SK-N-SH (cell line): ENCODE results near the gene PTPN9. TPM values are rescaled to one million over a fixed set of nuclear protein-coding genes. Genes with fewer than 3 reads are reported as not detected.

Source experiments
- CTCF ChIA-PET: fragments of 300-600, 350-600 bp; formaldehyde crosslinking; extraction: SDS; loops from one replicate; lab custom pipeline; 2021; lab: Yijun Ruan, JAX
- POLR2A ChIA-PET: fragments of 350-600 bp; sonication (Branson Sonifier 250); formaldehyde crosslinking; extraction: SDS; loops from one replicate; lab custom pipeline; 2020; ENCODE audit warnings: antibody characterized with exemption, inconsistent platforms; lab: Yijun Ruan, JAX
- DNase-seq: peaks from one replicate; pipeline ENCODE4 v3.0.0; 2012
- H2AFZ ChIP-seq: fragments of 200-600 bp; sonication (generic); 2 replicates; pipeline ENCODE4 v1.8.1; 2016; ENCODE audit warnings: antibody characterized with exemption, mild to moderate bottlenecking, low read depth
- H3F3A ChIP-seq: fragments of 200-600 bp; sonication (generic); replicated peaks from 2 replicates; pipeline ENCODE3; 2016; ENCODE audit warnings: antibody characterized with exemption, mild to moderate bottlenecking; ENCODE audit not compliant: insufficient read depth
- H3K27ac ChIP-seq, 2 experiments: fragments of 200-500 bp in 1 of 2; fragments of 200-600 bp in 1 of 2; sonication (Bioruptor generic) in 1 of 2; sonication (generic), shearing (Covaris generic) in 1 of 2; 2 replicates each; pipeline versions ENCODE4 v1.5.1 to v1.6.1; 2014 to 2016; ENCODE audit warnings: low read depth in 2 of 2, inconsistent platforms in 1 of 2, low read length in 1 of 2, mild to moderate bottlenecking in 1 of 2, mixed read lengths in 1 of 2
- H3K27me3 ChIP-seq: fragments of 200-600 bp; sonication (generic), shearing (Covaris generic); 2 replicates; pipeline ENCODE4 v1.6.1; 2016; ENCODE audit warnings: mixed run types; ENCODE audit not compliant: insufficient read depth
- H3K36me3 ChIP-seq, 2 experiments: fragments of 200-500 bp in 1 of 2; fragments of 200-600 bp in 1 of 2; sonication (Bioruptor generic) in 1 of 2; sonication (generic) in 1 of 2; replicated peaks in 1 of 2; 2 replicates each; pipeline versions ENCODE3 to v1.5.1; 2014 to 2016; ENCODE audit warnings: low read length in 1 of 2, mild to moderate bottlenecking in 1 of 2; ENCODE audit not compliant: insufficient read depth in 2 of 2, control insufficient read depth in 1 of 2
- H3K4me1 ChIP-seq, 2 experiments: fragments of 200-500 bp in 1 of 2; fragments of 200-600 bp in 1 of 2; sonication (Bioruptor generic) in 1 of 2; sonication (generic), shearing (Covaris generic) in 1 of 2; 2 replicates each; pipeline versions ENCODE4 v1.5.1 to v1.6.1; 2014 to 2016; ENCODE audit warnings: low read depth in 1 of 2, low read length in 1 of 2, mixed run types in 1 of 2; ENCODE audit not compliant: insufficient read depth in 2 of 2, control insufficient read depth in 1 of 2
- H3K4me2 ChIP-seq: fragments of 200-600 bp; sonication (generic), shearing (Covaris generic); 2 replicates; pipeline ENCODE4 v1.6.1; 2017; ENCODE audit warnings: mixed run types
- H3K4me3 ChIP-seq, 2 experiments: fragments of 200-500 bp in 1 of 2; fragments of 200-600 bp in 1 of 2; sonication (Bioruptor generic) in 1 of 2; sonication (generic), shearing (Covaris generic) in 1 of 2; 2 replicates each; pipeline versions ENCODE4 v1.5.1 to v1.8.1; 2014 to 2016; ENCODE audit warnings: low read depth in 2 of 2, inconsistent platforms in 1 of 2, low read length in 1 of 2, mild to moderate bottlenecking in 1 of 2, mixed read lengths in 1 of 2, moderate library complexity in 1 of 2
- H3K79me2 ChIP-seq: fragments of 200-600 bp; sonication (generic); 2 replicates; pipeline ENCODE4 v1.8.1; 2017; ENCODE audit warnings: mild to moderate bottlenecking; ENCODE audit not compliant: insufficient read depth
- H3K9ac ChIP-seq: fragments of 200-600 bp; sonication (generic); 2 replicates; pipeline ENCODE4 v1.6.1; 2017; ENCODE audit warnings: mixed run types
- H3K9me2 ChIP-seq: fragments of 200-600 bp; sonication (generic); 2 replicates; pipeline ENCODE4 v1.6.1; 2017; ENCODE audit warnings: mixed run types
- H3K9me3 ChIP-seq: fragments of 200-600 bp; sonication (generic); 2 replicates; pipeline ENCODE4 v1.6.1; 2017; ENCODE audit warnings: mixed run types, mild to moderate bottlenecking, moderate library complexity
- H4K20me1 ChIP-seq: fragments of 200-600 bp; sonication (generic); 2 replicates; pipeline ENCODE4 v1.6.1; 2017; ENCODE audit warnings: mild to moderate bottlenecking, mixed run types; ENCODE audit not compliant: insufficient read depth
- CTCF ChIP-seq: fragments of 200-600 bp; sonication (generic); IDR thresholded peaks from 2 replicates; pipeline ENCODE4 v1.6.1; 2017; ENCODE audit warnings: antibody characterized with exemption, mild to moderate bottlenecking, moderate library complexity
- EZH2phosphoT487 ChIP-seq: fragments of 200-600 bp; sonication (generic); IDR thresholded peaks from 2 replicates; pipeline ENCODE4 v1.6.1; 2017; ENCODE audit warnings: low read depth, mixed run types, mild to moderate bottlenecking, antibody characterized with exemption, moderate library complexity, borderline replicate concordance
- GATA2 ChIP-seq: sonication (generic); formaldehyde crosslinking; IDR thresholded peaks from 2 replicates; pipeline ENCODE4 v1.5.0; 2020; ENCODE audit warnings: mild to moderate bottlenecking, missing genetic modification reagents
- IRF3 ChIP-seq: fragments of 150-350 bp; IDR thresholded peaks from 2 replicates; pipeline ENCODE4 v1.6.1; 2016; ENCODE audit warnings: mild to moderate bottlenecking, low read depth, low read length
- MEF2A ChIP-seq: IDR thresholded peaks from 2 replicates; pipeline ENCODE4 v1.4.0; 2012; ENCODE audit warnings: low read depth, borderline replicate concordance
- NFIC ChIP-seq: IDR thresholded peaks from 2 replicates; pipeline ENCODE4 v1.4.0; 2012; ENCODE audit warnings: borderline replicate concordance
- POLR2AphosphoS5 ChIP-seq: IDR thresholded peaks from 2 replicates; pipeline ENCODE4 v1.6.1; 2012; ENCODE audit warnings: low read depth, low read length
- RAD21 ChIP-seq: IDR thresholded peaks from 2 replicates; pipeline ENCODE4 v1.6.1; 2012; ENCODE audit warnings: mild to moderate bottlenecking, low read length
- RFX5 ChIP-seq: IDR thresholded peaks from 2 replicates; pipeline ENCODE4 v1.6.1; 2012; ENCODE audit warnings: mild to moderate bottlenecking, improper control_type of control experiment, low read length
- SIN3A ChIP-seq: IDR thresholded peaks from 2 replicates; pipeline ENCODE4 v1.6.1; 2012; ENCODE audit warnings: low read depth, mild to moderate bottlenecking, low read length, moderate library complexity, borderline replicate concordance
- SMC3 ChIP-seq: IDR thresholded peaks from 2 replicates; pipeline ENCODE4 v1.6.1; 2012; ENCODE audit warnings: low read depth, low read length, improper control_type of control experiment
- YY1 ChIP-seq: IDR thresholded peaks from 2 replicates; pipeline ENCODE4 v1.4.0; 2012; ENCODE audit warnings: low read depth, mild to moderate bottlenecking
- WGBS: methylation state at CpG from one replicate; pipeline ENCODE4 v1.1.6; 2017; ENCODE audit warnings: low lambda C conversion rate; 5-methylcytosine and 5-hydroxymethylcytosine counted together
- polyA plus RNA-seq, 3 experiments: library from polyadenylated mRNA; depleted of rRNA; stranded (reverse); fragments of >200 nt; gene quantifications; 2 replicates each; pipeline ENCODE4 v1.2.3, GENCODE V29; 2012
- TF ChIP-seq, protein P1 (sequence below): IDR thresholded peaks from 2 replicates; pipeline ENCODE4; 2012

PTPN9 gene
- polyA plus RNA-seq, 1 of the 3 experiments (the other 2 are of a cell fraction), result 25.9 TPM

GRCh38 chr15:75577401-75578172 lies 1.5 kb downstream of the PTPN9 start:
- ChIA-PET CTCF (interaction anchor here (0.9 to 3.1 kb wide), 6 partner anchors 11 to 224 kb away, joined by 3 to 11 read pairs (median 4); partner anchors contain the start of genes MAN2C1 and SNX33), POLR2A (no interaction called here)
- Histone ChIP-seq H3K9me2 (no peaks in the 10 kb centered on the region), H3K9me3 (no peaks in the 10 kb centered on the region), H2AFZ (0 out of 2 replicates have a peak overlapping the region, but pooled peaks have one; percentile 81), H3K27me3 (no peaks in the 10 kb centered on the region), H3K4me1 (peaks cover 4% of the 10 kb centered on the region in 2 experiments; a peak in 3 of 4 replicates), H3K4me2 (peak overlapping the region; percentile 71), H3K4me3 (peak overlapping the region; percentile 76 to 92), H3K9ac (peak overlapping the region; percentile 99), H3K36me3 (peaks cover 0 to 3% of the 10 kb centered on the region in 2 experiments), H3K27ac (peak overlapping the region; percentile 80 to 84), H3K79me2 (peaks cover 62% of the 10 kb centered on the region), H4K20me1 (peaks cover 33% of the 10 kb centered on the region), H3F3A (peaks cover 19% of the 10 kb centered on the region)
- TF ChIP-seq SMC3 (no peak), MEF2A (no peak), RAD21 (no peak), SIN3A (no peak), IRF3 (no peak)
- peak; percentile 41 for DNase-seq
- 2% methylated on average over 13 of the region's 13 CpGs for WGBS

DNA sequence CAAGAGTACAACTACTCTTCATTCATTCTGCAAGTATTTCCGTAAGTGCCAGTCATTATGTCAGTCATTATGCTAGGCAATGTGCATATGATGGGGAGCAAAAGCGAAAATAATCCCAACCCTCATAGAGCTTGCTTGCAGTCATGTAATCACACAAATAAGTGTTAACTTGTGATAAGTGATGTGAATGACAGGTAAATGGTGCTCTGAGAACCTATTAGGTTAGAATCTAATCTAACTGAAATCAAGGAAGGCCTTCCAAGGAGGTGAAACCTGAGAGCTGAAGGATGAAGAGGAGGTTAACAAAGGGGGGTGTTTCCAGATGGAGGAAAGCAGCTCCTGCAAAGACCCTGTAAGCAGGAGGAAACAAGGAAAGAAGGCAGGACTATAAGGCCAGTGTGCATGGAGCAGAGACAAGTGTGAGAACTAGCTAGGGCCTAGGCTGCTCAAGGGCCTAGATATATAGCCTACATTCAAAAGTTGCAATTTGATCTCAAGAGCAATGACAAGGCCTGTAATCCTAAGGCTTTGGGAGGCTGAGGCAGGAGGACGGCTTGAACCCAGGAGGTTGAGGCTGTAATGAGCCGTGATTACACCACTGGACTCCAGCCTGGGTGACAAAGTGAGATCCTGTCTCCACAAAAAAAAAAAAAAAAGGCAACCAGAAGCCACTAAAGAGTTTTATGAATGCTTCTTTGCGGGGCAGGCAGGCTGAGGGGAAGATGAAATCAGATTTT lies 5.3 kb downstream of the PTPN9 start:
- Histone ChIP-seq H3K4me2 (no peak overlapping the region), H3K4me1 (peaks cover 0 to 7% of the 10 kb centered on the region in 2 experiments; a peak in 2 of 4 replicates), H3K79me2 (peaks cover 97% of the 10 kb centered on the region), H3K36me3 (peaks cover 0 to 3% of the 10 kb centered on the region in 2 experiments), H2AFZ (no peak overlapping the region)
- 95% methylated on average over 5 of the region's 5 CpGs for WGBS
- ChIA-PET CTCF (interaction anchor here (1.3 kb wide), 1 partner anchor 74 kb away, joined by 3 read pairs; the partner anchor contains the start of gene SNX33), POLR2A (no interaction called here)
- TF ChIP-seq, protein P1, sequence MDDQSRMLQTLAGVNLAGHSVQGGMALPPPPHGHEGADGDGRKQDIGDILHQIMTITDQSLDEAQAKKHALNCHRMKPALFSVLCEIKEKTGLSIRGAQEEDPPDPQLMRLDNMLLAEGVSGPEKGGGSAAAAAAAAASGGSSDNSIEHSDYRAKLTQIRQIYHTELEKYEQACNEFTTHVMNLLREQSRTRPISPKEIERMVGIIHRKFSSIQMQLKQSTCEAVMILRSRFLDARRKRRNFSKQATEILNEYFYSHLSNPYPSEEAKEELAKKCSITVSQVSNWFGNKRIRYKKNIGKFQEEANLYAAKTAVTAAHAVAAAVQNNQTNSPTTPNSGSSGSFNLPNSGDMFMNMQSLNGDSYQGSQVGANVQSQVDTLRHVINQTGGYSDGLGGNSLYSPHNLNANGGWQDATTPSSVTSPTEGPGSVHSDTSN, result no peak
- TF ChIP-seq SIN3A (no peak), YY1 (no peak), RFX5 (no peak), NFIC (no peak), POLR2AphosphoS5 (no peak), CTCF (no peak), EZH2phosphoT487 (no peak), GATA2 (CRISPR knock-in tag) (no peak)
- TF ChIP-seq, all 33 proteins: peak for 0
- H3K27ac ChIP-seq, result no peak overlapping the region; a peak in 2 of 4 replicates
- no peak for DNase-seq
- H3K9ac ChIP-seq, result no peak overlapping the region
- H3K9me2 ChIP-seq, result no peaks in the 10 kb centered on the region
- H4K20me1 ChIP-seq, result peaks cover 52% of the 10 kb centered on the region
- no peak overlapping the region for H3K4me3 ChIP-seq
- H3F3A ChIP-seq, result peaks cover 4% of the 10 kb centered on the region
- no peaks in the 10 kb centered on the region for H3K27me3 ChIP-seq
- H3K9me3 ChIP-seq, result no peaks in the 10 kb centered on the region
